ENCODE measurements around the gene ACSL5.

DNA sequence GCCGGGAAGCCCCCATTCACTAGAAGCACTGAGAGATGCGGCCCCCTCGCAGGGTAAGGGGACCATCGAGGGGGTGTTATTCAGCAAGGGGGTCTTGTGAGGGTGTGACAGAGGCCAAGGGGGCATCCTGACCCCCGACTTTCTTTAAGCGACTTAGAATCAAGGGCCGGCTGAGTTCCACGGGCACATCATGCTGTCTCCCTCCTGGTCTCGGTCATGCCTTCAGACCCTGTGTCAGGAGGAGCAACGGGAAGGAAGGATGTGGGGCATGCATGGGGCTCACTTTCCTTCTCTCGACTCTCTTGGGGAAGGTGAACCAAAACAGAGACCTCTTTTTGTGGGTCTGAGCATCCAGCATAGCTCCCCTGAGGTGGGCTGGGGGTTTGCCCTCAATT lies 2.5 kb downstream of the ACSL5 start:
- TF ChIP-seq, protein P1, sequence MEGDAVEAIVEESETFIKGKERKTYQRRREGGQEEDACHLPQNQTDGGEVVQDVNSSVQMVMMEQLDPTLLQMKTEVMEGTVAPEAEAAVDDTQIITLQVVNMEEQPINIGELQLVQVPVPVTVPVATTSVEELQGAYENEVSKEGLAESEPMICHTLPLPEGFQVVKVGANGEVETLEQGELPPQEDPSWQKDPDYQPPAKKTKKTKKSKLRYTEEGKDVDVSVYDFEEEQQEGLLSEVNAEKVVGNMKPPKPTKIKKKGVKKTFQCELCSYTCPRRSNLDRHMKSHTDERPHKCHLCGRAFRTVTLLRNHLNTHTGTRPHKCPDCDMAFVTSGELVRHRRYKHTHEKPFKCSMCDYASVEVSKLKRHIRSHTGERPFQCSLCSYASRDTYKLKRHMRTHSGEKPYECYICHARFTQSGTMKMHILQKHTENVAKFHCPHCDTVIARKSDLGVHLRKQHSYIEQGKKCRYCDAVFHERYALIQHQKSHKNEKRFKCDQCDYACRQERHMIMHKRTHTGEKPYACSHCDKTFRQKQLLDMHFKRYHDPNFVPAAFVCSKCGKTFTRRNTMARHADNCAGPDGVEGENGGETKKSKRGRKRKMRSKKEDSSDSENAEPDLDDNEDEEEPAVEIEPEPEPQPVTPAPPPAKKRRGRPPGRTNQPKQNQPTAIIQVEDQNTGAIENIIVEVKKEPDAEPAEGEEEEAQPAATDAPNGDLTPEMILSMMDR (IDR thresholded peaks at IDR 0.05) = no peak
- no peak for TF ChIP-seq ZFX (IDR thresholded peaks at IDR 0.05; ENCODE audit: borderline replicate concordance)

Data from 22Rv1 (cell line).